Measurements from ENCODE around the gene SYVN1.

DNA sequence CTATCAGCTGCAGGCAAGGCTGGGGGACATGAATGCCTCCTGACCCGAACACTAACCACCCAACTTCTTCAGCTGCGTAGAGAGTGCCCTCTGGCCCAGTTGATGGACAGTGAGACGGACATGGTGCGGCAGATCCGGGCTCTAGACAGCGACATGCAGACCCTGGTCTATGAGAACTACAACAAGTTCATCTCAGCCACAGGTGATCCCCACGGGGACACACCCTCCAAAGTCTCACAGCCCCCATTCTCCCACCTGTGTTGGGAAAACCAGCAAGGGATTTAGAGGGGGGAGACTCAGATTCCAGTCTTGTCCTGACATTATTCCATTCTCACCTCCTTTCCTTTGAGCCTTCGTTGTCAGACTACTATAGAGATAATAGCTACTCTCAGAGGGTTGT is 37.4 kb downstream of the SYVN1 start:
- TF ChIP-seq POLR2A (IDR thresholded peaks at IDR 0.05; ENCODE audit: low read length) (no peak), GATA1 (IDR thresholded peaks at IDR 0.05; ENCODE audit: low read depth, low read length) (no peak)

Measured in erythroblast (primary cell).